MCF 10A (cell line): ENCODE data around the gene NT5C. TPM values are rescaled to one million over a fixed set of nuclear protein-coding genes. Genes with fewer than 3 reads are reported as not detected.
"Not testable (repeated sequence)": the region's sequence is repeated elsewhere in the genome, so short reads cannot be mapped to it uniquely, and the experiment has no call there.

Experiments
- BruUV-seq: library from RNA; stranded (reverse); fragments of 400-500 nt; replicated peaks from 2 replicates; lab custom pipeline; 2021; lab: Mats Ljungman, UMichigan
- CTCF ChIA-PET: fragments of 300-600 bp; sonication (Branson Sonifier 250); formaldehyde crosslinking; extraction: SDS; loops from one replicate; lab custom pipeline; 2021; ENCODE audit warnings: antibody characterized with exemption, inconsistent platforms; lab: Yijun Ruan, JAX
- POLR2A ChIA-PET: fragments of 300-600, 350-650 bp; sonication (Branson Sonifier 250); formaldehyde crosslinking; extraction: SDS; loops from one replicate; lab custom pipeline; 2020; ENCODE audit warnings: antibody characterized with exemption, inconsistent platforms; lab: Yijun Ruan, JAX
- DNase-seq: peaks from one replicate; pipeline ENCODE4 v3.0.0-alpha.2; 2018; ENCODE audit not compliant: unreplicated experiment
- H3K27ac Mint-ChIP-seq: one replicate; pipeline ENCODE4 v1.8.0; 2022; ENCODE audit warnings: mild to moderate bottlenecking, low read depth, mixed read lengths; ENCODE audit not compliant: unreplicated experiment
- H3K27me3 Mint-ChIP-seq: one replicate; pipeline ENCODE4 v1.8.0; 2022; ENCODE audit warnings: mixed read lengths; ENCODE audit not compliant: insufficient read depth, unreplicated experiment
- H3K36me3 Mint-ChIP-seq: one replicate; pipeline ENCODE4 v1.8.0; 2022; ENCODE audit warnings: mild to moderate bottlenecking, moderate library complexity, mixed read lengths; ENCODE audit not compliant: insufficient read depth, unreplicated experiment
- H3K4me1 Mint-ChIP-seq: one replicate; pipeline ENCODE4 v1.8.0; 2022; ENCODE audit warnings: mixed read lengths; ENCODE audit not compliant: insufficient read depth, unreplicated experiment
- H3K4me3 Mint-ChIP-seq: one replicate; pipeline ENCODE4 v1.8.0; 2022; ENCODE audit warnings: mild to moderate bottlenecking, moderate library complexity, mixed read lengths; ENCODE audit not compliant: unreplicated experiment
- H3K9me3 Mint-ChIP-seq: one replicate; pipeline ENCODE4 v1.8.0; 2022; ENCODE audit warnings: mixed read lengths; ENCODE audit not compliant: unreplicated experiment
- CTCF ChIP-seq: fragments of 200-600 bp; IDR thresholded peaks from one replicate; pipeline ENCODE4 v1.8.0; 2022; ENCODE audit warnings: antibody characterized with exemption, mild to moderate bottlenecking; ENCODE audit not compliant: unreplicated experiment
- intact Hi-C: fragments of 100-400 bp; cut with micrococcal nuclease; formaldehyde crosslinking; loops from 2 replicates; pipeline ENCODE4 v1.14.1; 2022
- total RNA-seq: library from RNA; stranded (reverse); gene quantifications from 2 replicates; pipeline ENCODE4 v1.2.3, GENCODE V29; 2022

Gene NT5C
- total RNA-seq, 1 experiment from 2014 or later = 113 TPM

- no peak for DNase-seq
- intact Hi-C loops = no loop called here
- H3K4me3 Mint-ChIP-seq = no peak overlapping the region
- H3K9me3 Mint-ChIP-seq = no peaks in the 10 kb centered on the region
- CTCF ChIA-PET = interaction anchor here (0.5 kb wide), 1 partner anchor 15 kb away, joined by 5 read pairs; no protein-coding TSS in a partner anchor
- H3K36me3 Mint-ChIP-seq = peaks cover 35% of the 10 kb centered on the region
- H3K4me1 Mint-ChIP-seq = peaks cover 4% of the 10 kb centered on the region
- no peak for TF ChIP-seq CTCF
- no peaks in the 10 kb centered on the region for H3K27me3 Mint-ChIP-seq
- POLR2A ChIA-PET = no interaction called here
- H3K27ac Mint-ChIP-seq = no peak overlapping the region
- BruUV-seq = TSS peak; percentile 27
These were observed 3.9 kb upstream of the NT5C start for GRCh38 chr17:75135452-75135851.

- intact Hi-C loops = not testable (repeated sequence)
These were observed 2.2 kb upstream of the NT5C start for GRCh38 chr17:75133607-75134347.

GRCh38 chr17:75133001-75133400 lies 1.5 kb upstream of the NT5C start:
- peaks cover 18% of the 10 kb centered on the region for H3K36me3 Mint-ChIP-seq
- no peaks in the 10 kb centered on the region for H3K27me3 Mint-ChIP-seq
- no peak for DNase-seq
- H3K27ac Mint-ChIP-seq = no peak overlapping the region
- TF ChIP-seq CTCF = no peak
- ChIA-PET POLR2A (interaction anchor here (0.6 to 4.4 kb wide), 6 partner anchors 10 to 32 kb away, joined by 3 to 24 read pairs (median 4); partner anchors contain the start of gene JPT1), CTCF (interaction anchor here (1.3 to 8.2 kb wide), 5 partner anchors 18 to 72 kb away, joined by 5 to 100 read pairs (median 23); no protein-coding TSS in a partner anchor)
- no peaks in the 10 kb centered on the region for H3K9me3 Mint-ChIP-seq
- peaks cover 7% of the 10 kb centered on the region for H3K4me1 Mint-ChIP-seq
- intact Hi-C loops = no loop called here
- no TSS peak for BruUV-seq
- no peak overlapping the region for H3K4me3 Mint-ChIP-seq

More at GRCh38 chr17:75133607-75134347, 2.2 kb upstream of the NT5C start:
- H3K4me3 Mint-ChIP-seq, H3K9me3 Mint-ChIP-seq, H3K4me1 Mint-ChIP-seq, BruUV-seq, H3K27me3 Mint-ChIP-seq, DNase-seq, H3K27ac Mint-ChIP-seq: not testable (repeated sequence)
- H3K36me3 Mint-ChIP-seq = peaks cover 26% of the 10 kb centered on the region
- CTCF ChIA-PET = interaction anchor here (0.6 to 8.2 kb wide), 7 partner anchors 9 to 106 kb away, joined by 3 to 100 read pairs (median 4); no protein-coding TSS in a partner anchor
- POLR2A ChIA-PET = interaction anchor here (0.6 to 4.4 kb wide), 5 partner anchors 13 to 50 kb away, joined by 3 to 24 read pairs (median 3); partner anchors contain the start of gene JPT1

- peaks cover 14% of the 10 kb centered on the region for H3K36me3 Mint-ChIP-seq
- not testable (repeated sequence) for H3K4me1 Mint-ChIP-seq
- H3K4me3 Mint-ChIP-seq = peak overlapping the region; percentile 84
These were observed 767 bp upstream of the NT5C start for GRCh38 chr17:75132018-75133000.

More at GRCh38 chr17:75132018-75133000, 767 bp upstream of the NT5C start:
- ChIA-PET POLR2A (interaction anchor here (0.6 to 4.4 kb wide), 15 partner anchors 9 to 140 kb away, joined by 3 to 32 read pairs (median 5); partner anchors contain the start of genes ARMC7, JPT1 and NUP85), CTCF (interaction anchor here (0.7 to 8.2 kb wide), 9 partner anchors 18 to 176 kb away, joined by 3 to 100 read pairs (median 5); partner anchors contain the start of gene ARMC7)
- peak overlapping the region; percentile 63 for H3K27ac Mint-ChIP-seq
- intact Hi-C loops, H3K27me3 Mint-ChIP-seq, DNase-seq, H3K9me3 Mint-ChIP-seq: not testable (repeated sequence)
- TSS peak; percentile 43 for BruUV-seq
